K562 (cell line): ENCODE results near the gene KCNQ2. TPM values are rescaled to one million over a fixed set of nuclear protein-coding genes. Genes with fewer than 3 reads are reported as not detected.

Experiments used
- ATAC-seq: fragments of 200-7000 bp; cut with Tn5 transposase; 3 replicates; pipeline ENCODE4 v1.9.1; 2020; ENCODE audit warnings: moderate library complexity
- BruUV-seq: library from RNA; stranded (reverse); fragments of 400-500 nt; replicated peaks from 2 replicates; lab custom pipeline; 2021; lab: Mats Ljungman, UMichigan
- CTCF ChIA-PET: fragments of 300-600 bp; formaldehyde crosslinking; extraction: SDS; loops from one replicate; lab custom pipeline; 2021; ENCODE audit warnings: low intra/inter-chr PET ratio; lab: Yijun Ruan, JAX
- POLR2A ChIA-PET: fragments of 300-600, 350-650 bp; sonication (Branson Sonifier 250); formaldehyde crosslinking; extraction: SDS; loops from one replicate; lab custom pipeline; 2021; ENCODE audit warnings: antibody characterized with exemption, inconsistent platforms; lab: Yijun Ruan, JAX
- DNase-seq, 4 experiments: peaks; one replicate each; pipeline versions ENCODE4 v3.0.0 to v3.0.0-alpha.2; 2011 to 2018; ENCODE audit warnings: low spot score in 3 of 4, mixed read lengths in 3 of 4; ENCODE audit errors: extremely low read depth in 1 of 4
- FAIRE-seq: peaks from 2 replicates; lab custom pipeline; 2011; peaks lifted over from hg19 to GRCh38; lab: Jason Lieb, UNC
- H2AFZ ChIP-seq: 2 replicates; pipeline ENCODE4 v1.6.0; 2011; ENCODE audit warnings: low read depth, low read length, control low read depth, inconsistent platforms
- H3K27ac ChIP-seq: fragments of 200-600 bp; 3 replicates; pipeline ENCODE4 v1.8.0; 2011; ENCODE audit warnings: low read depth, mild to moderate bottlenecking, control low read depth, inconsistent platforms, low read length, moderate library complexity, mixed read lengths; ENCODE audit errors: extremely low read depth
- H3K27me3 ChIP-seq, 2 experiments: fragments of 300-600 bp in 1 of 2; 2 replicates in 1 of 2; 3 replicates in 1 of 2; pipeline versions ENCODE4 v1.6.0 to v1.8.0; 2011; ENCODE audit warnings: inconsistent platforms in 2 of 2, low read length in 2 of 2, mild to moderate bottlenecking in 1 of 2, mixed read lengths in 1 of 2, moderate library complexity in 1 of 2; ENCODE audit not compliant: control insufficient read depth in 2 of 2, insufficient read depth in 2 of 2
- H3K36me3 ChIP-seq: fragments of 300-600 bp; 3 replicates; pipeline ENCODE4 v1.8.0; 2011; ENCODE audit warnings: mild to moderate bottlenecking, low read length, inconsistent platforms; ENCODE audit not compliant: control insufficient read depth, insufficient read depth
- H3K4me1 ChIP-seq, 2 experiments: fragments of 200-600 bp in 1 of 2; replicated peaks in 1 of 2; 2 replicates in 1 of 2; 3 replicates in 1 of 2; pipeline versions ENCODE4 v1.5.1 to v1.8.0; 2011; ENCODE audit warnings: inconsistent platforms in 2 of 2, low read length in 2 of 2, mild to moderate bottlenecking in 1 of 2, mixed read lengths in 1 of 2, moderate library complexity in 1 of 2; ENCODE audit not compliant: control insufficient read depth in 2 of 2, insufficient read depth in 2 of 2
- H3K4me2 ChIP-seq: 2 replicates; pipeline ENCODE4 v1.6.1; 2011; ENCODE audit warnings: low read length, control low read depth, inconsistent platforms, mixed read lengths; ENCODE audit not compliant: insufficient read depth
- H3K4me3 ChIP-seq: fragments of 200-600 bp; sonication (generic), shearing (Covaris generic); 2 replicates; pipeline ENCODE4 v1.5.1; 2016; ENCODE audit warnings: control low read depth, inconsistent platforms
- H3K79me2 ChIP-seq: fragments of 200-600 bp; 3 replicates; pipeline ENCODE4 v1.8.0; 2011; ENCODE audit warnings: low read length, inconsistent platforms; ENCODE audit not compliant: control insufficient read depth, insufficient read depth
- H3K9ac ChIP-seq, 2 experiments: 2 replicates each; pipeline versions ENCODE4 v1.6.0 to v1.6.1; 2011; ENCODE audit warnings: low read depth in 2 of 2, low read length in 2 of 2, control low read depth in 1 of 2, inconsistent platforms in 1 of 2, mild to moderate bottlenecking in 1 of 2, mixed read lengths in 1 of 2; ENCODE audit not compliant: insufficient read depth in 1 of 2
- H3K9me1 ChIP-seq: one replicate; pipeline ENCODE4 v1.6.0; 2011; ENCODE audit warnings: inconsistent platforms, mild to moderate bottlenecking, low read length, moderate library complexity; ENCODE audit not compliant: control insufficient read depth, insufficient read depth
- H3K9me3 ChIP-seq: replicated peaks from 2 replicates; pipeline ENCODE4 v1.5.1; 2011; ENCODE audit warnings: low read depth, low read length, inconsistent platforms; ENCODE audit not compliant: control insufficient read depth, insufficient read depth
- H4K20me1 ChIP-seq: replicated peaks from 2 replicates; pipeline ENCODE4 v1.6.1; 2011; ENCODE audit warnings: low read length, inconsistent platforms, mixed read lengths; ENCODE audit not compliant: control insufficient read depth, insufficient read depth
- CBFB ChIP-seq: sonication (generic); formaldehyde crosslinking; IDR thresholded peaks from 2 replicates; pipeline ENCODE4 v1.4.0; 2020; ENCODE audit warnings: mild to moderate bottlenecking, missing genetic modification reagents
- DDX20 ChIP-seq: fragments of 450-650 bp; IDR thresholded peaks from 2 replicates; pipeline ENCODE4 v1.6.1; 2016; ENCODE audit warnings: missing genetic modification characterization, low read depth, mild to moderate bottlenecking, missing compliant biosample characterization, moderate library complexity
- FOS ChIP-seq: IDR thresholded peaks from 3 replicates; pipeline ENCODE4 v1.6.1; 2011; ENCODE audit not compliant: insufficient read length; ENCODE audit errors: extremely low read depth
- RBM14 ChIP-seq: fragments of 200-400 bp; formaldehyde crosslinking; IDR thresholded peaks from 2 replicates; pipeline ENCODE4 v1.6.1; 2018; ENCODE audit warnings: low read depth, mild to moderate bottlenecking, low read length, moderate library complexity, borderline replicate concordance; ENCODE audit not compliant: insufficient read depth
- RCOR1 ChIP-seq, 2 experiments: IDR thresholded peaks; 2 replicates each; pipeline ENCODE4 v1.6.1; 2012; ENCODE audit warnings: low read depth in 2 of 2, low read length in 2 of 2, borderline replicate concordance in 1 of 2, improper control_type of control experiment in 1 of 2
- SAP30 ChIP-seq: fragments of 200-600 bp; sonication (generic); IDR thresholded peaks from 2 replicates; pipeline ENCODE4 v1.6.1; 2012; ENCODE audit warnings: borderline replicate concordance, low read depth, mild to moderate bottlenecking, moderate library complexity, low read length, control low read depth, inconsistent platforms; ENCODE audit not compliant: insufficient read depth, poor library complexity, severe bottlenecking
- ZBTB7A ChIP-seq: IDR thresholded peaks from 2 replicates; pipeline ENCODE4 v1.6.1; 2011; ENCODE audit warnings: low read depth, mild to moderate bottlenecking, low read length, moderate library complexity, borderline replicate concordance; ENCODE audit not compliant: control insufficient read depth
- ZNF280A ChIP-seq: fragments of 450-650 bp; IDR thresholded peaks from 2 replicates; pipeline ENCODE4 v1.6.1; 2018; ENCODE audit warnings: mild to moderate bottlenecking, low read depth; ENCODE audit not compliant: partially characterized antibody
- ZNF707 ChIP-seq: fragments of 250-450 bp; sonication (Bioruptor Pico); conservative IDR thresholded peaks from 2 replicates; pipeline ENCODE4 v1.8.0; 2022; ENCODE audit warnings: inconsistent platforms, mild to moderate bottlenecking, moderate library complexity
- WGBS: fragments of 100-300 bp; shearing (Covaris generic); methylation state at CpG from one replicate; pipeline ENCODE4 v1.1.6; 2016; ENCODE audit warnings: low coverage, mixed read lengths; ENCODE audit not compliant: insufficient coverage; ENCODE audit errors: missing lambda C conversion rate; 5-methylcytosine and 5-hydroxymethylcytosine counted together
- in situ Hi-C: fragments of 300-500 bp; cut with MboI; formaldehyde crosslinking; loops from 4 replicates; pipeline ENCODE4 v1.15.0; 2018; ENCODE audit warnings: inconsistent platforms, mixed read lengths
- intact Hi-C: fragments of 100-400 bp; cut with micrococcal nuclease; formaldehyde crosslinking; loops from 2 replicates; pipeline ENCODE4 v1.14.2; 2022
- polyA plus RNA-seq, 8 experiments: library from polyadenylated mRNA; depleted of rRNA in 4 of 8; stranded (reverse) in 5 of 8; unstranded in 3 of 8; fragments of >200 nt; fragmentation: Nextera tagmentation in 2 of 8; fragmentation: Illumina TruSeq in 1 of 8; extraction: Ambion mirVana in 2 of 8; extraction: Trizol in 1 of 8; gene quantifications; 2 replicates each; pipeline versions ENCODE4 v1.2.1 to v1.2.3, GENCODE V29; 2011 to 2014; ENCODE audit warnings: inconsistent platforms in 1 of 8, missing spikeins in 1 of 8
- total RNA-seq, 7 experiments: library from RNA; depleted of rRNA in 6 of 7; stranded (reverse); fragments of >200 nt in 6 of 7; fragmentation: Illumina TruSeq in 2 of 7; extraction: Trizol in 2 of 7; gene quantifications; 2 replicates each; pipeline versions ENCODE4 v1.2.1 to v1.2.3, GENCODE V29; 2011 to 2021; ENCODE audit warnings: low replicate concordance in 1 of 7

Gene KCNQ2
- total and polyA plus RNA-seq, 9 of the 15 experiments (the other 6 are each of a cell fraction or from before 2014, with no cell fraction given), result 0.13 to 0.16 TPM; not detected in 7

DNA sequence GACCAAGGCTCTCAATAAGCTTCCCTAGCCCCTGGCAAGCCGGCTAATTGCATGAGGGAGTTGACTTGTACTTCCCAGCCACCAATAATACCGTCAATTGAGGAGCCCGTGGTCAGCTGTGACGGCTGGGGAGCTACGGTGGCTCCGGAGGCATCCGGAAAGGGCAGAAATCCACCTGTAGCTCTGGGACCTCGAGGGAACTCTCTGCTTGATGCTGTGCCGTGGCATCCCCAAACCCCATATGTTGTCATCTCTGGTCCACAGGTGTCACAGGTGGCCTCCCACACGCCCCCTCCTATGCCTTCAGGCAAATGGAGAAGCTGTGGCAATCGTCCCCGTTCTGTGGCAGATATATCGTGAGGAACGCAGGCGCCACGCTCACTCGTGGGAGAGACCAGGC lies 5.5 kb upstream of the KCNQ2 start:
- WGBS, result 2% methylated on average over 17 of the region's 17 CpGs
- in situ Hi-C loops, result no loop called here
- H3K27me3 ChIP-seq, result peaks cover 29 to 86% of the 10 kb centered on the region in 2 experiments; a peak in 4 of 5 replicates
- no peak overlapping the region for H3K4me2 ChIP-seq
- no peaks in the 10 kb centered on the region for H3K36me3 ChIP-seq
- no peaks in the 10 kb centered on the region for H3K9me1 ChIP-seq
- DNase-seq, result no peak
- POLR2A ChIA-PET, result interaction anchor here (1.4 kb wide), 1 partner anchor 17 kb away, joined by 3 read pairs; no protein-coding TSS in a partner anchor
- no peak overlapping the region for H3K9ac ChIP-seq
- no peaks in the 10 kb centered on the region for H3K79me2 ChIP-seq
- H3K27ac ChIP-seq, result no peak overlapping the region
- H3K9me3 ChIP-seq, result no peaks in the 10 kb centered on the region
- CTCF ChIA-PET, result no interaction called here
- no peak for FAIRE-seq
- peaks cover 0 to 25% of the 10 kb centered on the region in 2 experiments; a peak in 2 of 5 replicates for H3K4me1 ChIP-seq
- no peak for ATAC-seq
- no peak for TF ChIP-seq SAP30
- no peak for TF ChIP-seq ZBTB7A
- no peak for TF ChIP-seq RBM14
- TF ChIP-seq CBFB (CRISPR knock-in tag), result no peak
- no peak for TF ChIP-seq RCOR1 (IDR thresholded peaks at IDR 0.05; ENCODE audit: borderline replicate concordance in 1 of 2, low read depth in 2 of 2, low read length in 2 of 2)
- no peak for TF ChIP-seq ZNF707 (CRISPR knock-in tag)
- TF ChIP-seq ZNF280A, result no peak
- TF ChIP-seq DDX20 (tag), result no peak
- no peak for TF ChIP-seq FOS
- intact Hi-C loops, result no loop called here
- no peak overlapping the region for H3K4me3 ChIP-seq
- H2AFZ ChIP-seq, result no peak overlapping the region
- H4K20me1 ChIP-seq, result 0 out of 2 replicates have a peak, but pooled peaks cover 20% of the 10 kb centered on the region
- BruUV-seq, result no TSS peak
